CD4-positive, CD25-positive, alpha-beta regulatory T cell (primary cell): ENCODE measurements around the gene NME9. TPM values are rescaled to one million over a fixed set of nuclear protein-coding genes. Genes with fewer than 3 reads are reported as not detected.
"Not testable (repeated sequence)": the region's sequence is repeated elsewhere in the genome, so short reads cannot be mapped to it uniquely, and the experiment has no call there.

Experiments
- ATAC-seq, 2 donors: fragments of 150-1000 bp; cut with Tn5 transposase; one replicate each; pipeline ENCODE4 v1.10.0; 2021; ENCODE audit warnings: low read depth in 2 of 2, moderate number of reproducible peaks in 2 of 2, moderate library complexity in 1 of 2
- DNase-seq, 3 donors: peaks; one replicate each; pipeline versions ENCODE4 v3.0.0 to v3.0.0-alpha.2; 2012 to 2022; ENCODE audit warnings: mixed read lengths in 1 of 3
- H3K27ac ChIP-seq: one replicate; pipeline ENCODE4 v1.7.0; 2013; ENCODE audit warnings: mild to moderate bottlenecking, low read length; ENCODE audit not compliant: insufficient read depth, poor library complexity, severe bottlenecking
- H3K27me3 ChIP-seq: one replicate; pipeline ENCODE4 v1.7.0; 2013; ENCODE audit warnings: low read length; ENCODE audit not compliant: control insufficient read depth, insufficient read depth
- H3K36me3 ChIP-seq: one replicate; pipeline ENCODE4 v1.7.0; 2013; ENCODE audit warnings: mild to moderate bottlenecking, low read length, moderate library complexity; ENCODE audit not compliant: control insufficient read depth, insufficient read depth
- H3K4me1 ChIP-seq: 2 replicates; pipeline ENCODE4 v1.7.0; 2013; ENCODE audit warnings: mild to moderate bottlenecking, low read length; ENCODE audit not compliant: insufficient read depth, control insufficient read depth, poor library complexity, severe bottlenecking
- H3K4me3 ChIP-seq: one replicate; pipeline ENCODE4 v1.7.0; 2013; ENCODE audit warnings: low read depth, mild to moderate bottlenecking, low read length, moderate library complexity
- H3K9me3 ChIP-seq, 2 experiments: 1 replicate in 1 of 2; 2 replicates in 1 of 2; pipeline ENCODE4 v1.7.0; 2013; ENCODE audit warnings: low read length in 2 of 2, mild to moderate bottlenecking in 1 of 2, moderate library complexity in 1 of 2; ENCODE audit not compliant: control insufficient read depth in 2 of 2
- H3K27ac Mint-ChIP-seq, 3 donors: one replicate each; pipeline ENCODE4 v1.8.0; 2020 to 2022; ENCODE audit warnings: mild to moderate bottlenecking in 3 of 3, mixed read lengths in 3 of 3, moderate library complexity in 2 of 3
- H3K27me3 Mint-ChIP-seq: one replicate; pipeline ENCODE4 v1.8.0; 2022; ENCODE audit warnings: mild to moderate bottlenecking, mixed read lengths
- H3K36me3 Mint-ChIP-seq: one replicate; pipeline ENCODE4 v1.8.0; 2020; ENCODE audit warnings: mixed read lengths
- H3K4me1 Mint-ChIP-seq, 4 donors: one replicate each; pipeline ENCODE4 v1.8.0; 2020 to 2022; ENCODE audit warnings: mixed read lengths in 4 of 4, mild to moderate bottlenecking in 1 of 4
- H3K4me3 Mint-ChIP-seq, 4 donors: one replicate each; pipeline ENCODE4 v1.8.0; 2020 to 2022; ENCODE audit warnings: mild to moderate bottlenecking in 4 of 4, mixed read lengths in 4 of 4, moderate library complexity in 3 of 4
- H3K9me3 Mint-ChIP-seq, 7 donors: one replicate each; pipeline ENCODE4 v1.8.0; 2020 to 2022; ENCODE audit warnings: mixed read lengths in 7 of 7, mild to moderate bottlenecking in 3 of 7, moderate library complexity in 2 of 7
- polyA plus RNA-seq, 4 donors: library from polyadenylated mRNA; unstranded; fragments of 300-500 nt; fragmentation: Illumina TruSeq; gene quantifications; one replicate each; pipeline ENCODE4 v1.2.3, GENCODE V29; 2021
- total RNA-seq: library from RNA; stranded (reverse); gene quantifications from one replicate; pipeline ENCODE4 v1.2.3, GENCODE V29; 2022

The NME9 gene, protein sequence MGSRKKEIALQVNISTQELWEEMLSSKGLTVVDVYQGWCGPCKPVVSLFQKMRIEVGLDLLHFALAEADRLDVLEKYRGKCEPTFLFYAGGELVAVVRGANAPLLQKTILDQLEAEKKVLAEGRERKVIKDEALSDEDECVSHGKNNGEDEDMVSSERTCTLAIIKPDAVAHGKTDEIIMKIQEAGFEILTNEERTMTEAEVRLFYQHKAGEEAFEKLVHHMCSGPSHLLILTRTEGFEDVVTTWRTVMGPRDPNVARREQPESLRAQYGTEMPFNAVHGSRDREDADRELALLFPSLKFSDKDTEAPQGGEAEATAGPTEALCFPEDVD
- total RNA-seq (not detected), polyA plus RNA-seq (1 to 10 TPM in 1 of 4 donors, under 1 TPM in 3; 0.33 to 1.3 (median 0.71) TPM)

GRCh38 chr3:138329127-138329983 lies at the start of gene NME9:
NME9 (minus strand) TSS chr3:138329851; CDS start chr3:138329335, 516 bp downstream.
- Mint-ChIP-seq H3K27ac (peak within 1 kb of the TSS; percentile 83 to 93 (median 88)), H3K4me1 (peaks cover 10 to 24% (median 18%) of the 10 kb centered on the region in 4 donors), H3K9me3 (no peaks in the 10 kb centered on the region), H3K36me3 (no peaks in the 10 kb centered on the region), H3K27me3 (peaks cover 18% of the 10 kb centered on the region), H3K4me3 (peak within 1 kb of the TSS; percentile 87 to 97 (median 96))
- H3K4me3 ChIP-seq: peak within 1 kb of the TSS; percentile 71
- H3K27me3 ChIP-seq: peaks cover 4% of the 10 kb centered on the region
- no peaks in the 10 kb centered on the region for H3K36me3 ChIP-seq
- H3K4me1 ChIP-seq: peaks cover 13% of the 10 kb centered on the region
- no peaks in the 10 kb centered on the region for H3K9me3 ChIP-seq
- DNase-seq: peak; percentile 76 to 82 (median 82)
- ATAC-seq: peak; percentile 86 to 88
- H3K27ac ChIP-seq: peak within 1 kb of the TSS; percentile 66

GRCh38 chr3:138378990-138379389 lies 49.3 kb upstream of the NME9 start:
- H3K4me3 Mint-ChIP-seq: no peak overlapping the region
- H3K27me3 Mint-ChIP-seq: peaks cover 4% of the 10 kb centered on the region
- ATAC-seq: no peak

GRCh38 chr3:138378331-138378730 lies 48.7 kb upstream of the NME9 start:
- H3K36me3 Mint-ChIP-seq: no peaks in the 10 kb centered on the region
- no peaks in the 10 kb centered on the region for H3K36me3 ChIP-seq
- H3K27ac Mint-ChIP-seq: no peak overlapping the region
- H3K4me3 Mint-ChIP-seq: no peak overlapping the region
- no peaks in the 10 kb centered on the region for H3K27me3 ChIP-seq
- H3K4me1 Mint-ChIP-seq: no peaks in the 10 kb centered on the region
- no peak overlapping the region for H3K27ac ChIP-seq
- H3K9me3 ChIP-seq: no peaks in the 10 kb centered on the region
- H3K27me3 Mint-ChIP-seq: no peaks in the 10 kb centered on the region
- ATAC-seq (no peak), DNase-seq (no peak)
- H3K9me3 Mint-ChIP-seq: peaks cover 0 to 2% (median 0%) of the 10 kb centered on the region in 7 donors
- no peak overlapping the region for H3K4me3 ChIP-seq
- no peaks in the 10 kb centered on the region for H3K4me1 ChIP-seq

More at GRCh38 chr3:138378990-138379389, 49.3 kb upstream of the NME9 start:
- Mint-ChIP-seq H3K4me1 (no peaks in the 10 kb centered on the region), H3K36me3 (no peaks in the 10 kb centered on the region), H3K27ac (no peak overlapping the region), H3K9me3 (peaks cover 0 to 2% (median 0%) of the 10 kb centered on the region in 7 donors)
- Histone ChIP-seq H3K27me3 (no peaks in the 10 kb centered on the region), H3K27ac (no peak overlapping the region), H3K4me1 (no peaks in the 10 kb centered on the region), H3K36me3 (no peaks in the 10 kb centered on the region), H3K4me3 (no peak overlapping the region), H3K9me3 (no peaks in the 10 kb centered on the region)
- no peak for DNase-seq

GRCh38 chr3:138377804-138378203 lies 48.2 kb upstream of the NME9 start:
- no peaks in the 10 kb centered on the region for H3K9me3 ChIP-seq
- no peak overlapping the region for H3K4me3 Mint-ChIP-seq
- no peak overlapping the region for H3K27ac Mint-ChIP-seq
- DNase-seq (no peak), ATAC-seq (no peak)
- no peaks in the 10 kb centered on the region for H3K4me1 ChIP-seq
- H3K9me3 Mint-ChIP-seq: peaks cover 0 to 2% (median 0%) of the 10 kb centered on the region in 7 donors
- no peaks in the 10 kb centered on the region for H3K27me3 ChIP-seq
- no peaks in the 10 kb centered on the region for H3K27me3 Mint-ChIP-seq
- H3K4me3 ChIP-seq: no peak overlapping the region
- no peak overlapping the region for H3K27ac ChIP-seq
- no peaks in the 10 kb centered on the region for H3K36me3 ChIP-seq
- H3K4me1 Mint-ChIP-seq: no peaks in the 10 kb centered on the region
- no peaks in the 10 kb centered on the region for H3K36me3 Mint-ChIP-seq

- H3K36me3 Mint-ChIP-seq, H3K4me1 Mint-ChIP-seq, H3K9me3 Mint-ChIP-seq, DNase-seq, H3K27ac ChIP-seq, H3K27me3 Mint-ChIP-seq, H3K36me3 ChIP-seq, H3K9me3 ChIP-seq, ATAC-seq, H3K4me1 ChIP-seq, H3K4me3 Mint-ChIP-seq, H3K27ac Mint-ChIP-seq, H3K27me3 ChIP-seq, H3K4me3 ChIP-seq: not testable (repeated sequence)
Observed at GRCh38 chr3:138377212-138377611, 47.6 kb upstream of the NME9 start.

DNA sequence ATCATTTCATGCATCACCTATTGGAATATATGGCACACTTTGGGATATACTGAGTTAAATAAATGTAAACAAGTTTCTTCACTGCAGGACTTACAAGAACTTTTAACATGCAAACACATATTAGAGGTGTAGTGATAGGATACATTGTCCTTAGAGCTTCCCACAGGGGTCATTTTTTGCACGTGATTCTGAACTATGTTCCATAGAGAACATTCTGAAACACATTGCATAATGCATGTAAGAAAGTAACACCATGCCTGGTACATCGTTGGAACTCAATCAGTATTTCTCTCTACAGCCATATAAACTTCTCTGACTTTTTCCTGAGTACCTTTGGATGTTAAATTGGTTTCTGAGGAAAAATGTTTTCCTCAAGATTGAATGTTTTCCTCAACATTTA lies 47.0 kb upstream of the NME9 start:
- Mint-ChIP-seq H3K4me1 (no peaks in the 10 kb centered on the region), H3K27ac (no peak overlapping the region), H3K4me3 (no peak overlapping the region), H3K27me3 (peaks cover 5% of the 10 kb centered on the region), H3K9me3 (peaks cover 0 to 2% (median 0%) of the 10 kb centered on the region in 7 donors), H3K36me3 (no peaks in the 10 kb centered on the region)
- Histone ChIP-seq H3K36me3 (no peaks in the 10 kb centered on the region), H3K9me3 (no peaks in the 10 kb centered on the region), H3K4me1 (no peaks in the 10 kb centered on the region), H3K4me3 (no peak overlapping the region), H3K27ac (no peak overlapping the region), H3K27me3 (no peaks in the 10 kb centered on the region)
- ATAC-seq (no peak), DNase-seq (no peak)

DNA sequence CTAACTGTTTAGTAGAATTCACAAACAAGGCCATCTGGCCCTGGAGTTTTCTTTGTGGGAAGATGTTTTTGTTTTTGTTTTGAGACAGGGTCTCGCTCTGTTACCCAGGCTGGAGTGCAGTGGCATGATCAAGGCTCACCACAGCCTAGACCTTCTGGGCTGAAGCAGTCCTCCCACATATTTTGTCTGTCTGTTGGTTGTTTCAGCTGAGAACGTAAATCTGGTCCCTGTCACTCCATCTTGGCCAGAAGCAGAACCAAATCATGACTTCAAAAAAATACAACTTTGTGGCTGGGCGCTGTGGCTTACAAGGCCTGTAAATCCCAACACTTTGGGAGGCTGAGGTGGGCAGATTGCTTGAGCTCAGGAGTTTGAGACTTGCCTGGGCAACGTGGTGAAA lies 45.8 kb upstream of the NME9 start:
- no peak for ATAC-seq
- Histone ChIP-seq H3K36me3 (no peaks in the 10 kb centered on the region), H3K27ac (no peak overlapping the region), H3K9me3 (no peaks in the 10 kb centered on the region), H3K4me1 (no peaks in the 10 kb centered on the region), H3K27me3 (peaks cover 2% of the 10 kb centered on the region), H3K4me3 (no peak overlapping the region)
- Mint-ChIP-seq H3K36me3 (no peaks in the 10 kb centered on the region), H3K4me1 (no peaks in the 10 kb centered on the region), H3K27ac (no peak overlapping the region), H3K4me3 (no peak overlapping the region), H3K9me3 (peaks cover 0 to 4% (median 1%) of the 10 kb centered on the region in 7 donors), H3K27me3 (peaks cover 8% of the 10 kb centered on the region)
- no peak for DNase-seq
